Liver (tissue), 9 donors: ENCODE results near the gene GNAI3. TPM values are rescaled to one million over a fixed set of nuclear protein-coding genes. Genes with fewer than 3 reads are reported as not detected.

Source experiments
- DNase-seq: peaks from one replicate; pipeline ENCODE4 v3.0.0-alpha.2; 2017; ENCODE audit warnings: low spot score
- H3K27ac ChIP-seq, 2 donors: one replicate each; pipeline ENCODE4 v1.7.0; 2013; ENCODE audit warnings: inconsistent platforms in 2 of 2, low read length in 2 of 2, control low read depth in 1 of 2, low read depth in 1 of 2, mild to moderate bottlenecking in 1 of 2
- H3K27me3 ChIP-seq, 4 donors: one replicate each; pipeline versions ENCODE4 v1.6.1 to v1.7.0; 2013; ENCODE audit warnings: low read length in 3 of 4, inconsistent platforms in 1 of 4, mild to moderate bottlenecking in 1 of 4, moderate library complexity in 1 of 4; ENCODE audit not compliant: control insufficient read depth in 4 of 4, insufficient read depth in 4 of 4
- H3K36me3 ChIP-seq, 4 donors: one replicate each; pipeline versions ENCODE4 v1.6.1 to v1.7.0; 2013; ENCODE audit warnings: low read length in 3 of 4, mild to moderate bottlenecking in 3 of 4, low read depth in 1 of 4, moderate library complexity in 1 of 4; ENCODE audit not compliant: control insufficient read depth in 4 of 4, insufficient read depth in 3 of 4
- H3K4me1 ChIP-seq, 4 donors: one replicate each; pipeline versions ENCODE4 v1.6.1 to v1.7.0; 2013; ENCODE audit warnings: low read length in 3 of 4, mild to moderate bottlenecking in 3 of 4, moderate library complexity in 1 of 4; ENCODE audit not compliant: control insufficient read depth in 4 of 4, insufficient read depth in 4 of 4
- H3K4me3 ChIP-seq, 3 donors: one replicate each; pipeline versions ENCODE4 v1.6.1 to v1.7.0; 2013; ENCODE audit warnings: low read length in 3 of 3, control low read depth in 1 of 3, low read depth in 1 of 3, mild to moderate bottlenecking in 1 of 3
- H3K9ac ChIP-seq, 2 donors: one replicate each; pipeline ENCODE4 v1.7.0; 2013; ENCODE audit warnings: low read length in 2 of 2, mild to moderate bottlenecking in 2 of 2, moderate library complexity in 2 of 2, control low read depth in 1 of 2, low read depth in 1 of 2
- H3K9me3 ChIP-seq, 4 donors: one replicate each; pipeline versions ENCODE4 v1.6.1 to v1.7.0; 2013; ENCODE audit warnings: low read length in 3 of 4; ENCODE audit not compliant: control insufficient read depth in 4 of 4
- FOXA1 ChIP-seq: IDR thresholded peaks from 2 replicates; pipeline ENCODE4 v1.6.1; 2016; ENCODE audit warnings: antibody characterized with exemption
- FOXA2 ChIP-seq: IDR thresholded peaks from 2 replicates; pipeline ENCODE4 v1.6.1; 2016; ENCODE audit warnings: antibody characterized with exemption
- GABPA ChIP-seq, 2 donors: IDR thresholded peaks in 1 of 2; conservative IDR thresholded peaks in 1 of 2; 2 replicates each; pipeline ENCODE4 v1.6.1; 2016; ENCODE audit warnings: antibody characterized with exemption in 2 of 2, mild to moderate bottlenecking in 1 of 2, moderate library complexity in 1 of 2
- HNF4A ChIP-seq, 2 donors: conservative IDR thresholded peaks; 2 replicates each; pipeline ENCODE4 v1.6.1; 2016; ENCODE audit warnings: antibody characterized with exemption in 2 of 2, mild to moderate bottlenecking in 2 of 2
- HNF4G ChIP-seq: IDR thresholded peaks from 2 replicates; pipeline ENCODE4 v1.6.1; 2016; ENCODE audit warnings: antibody characterized with exemption
- JUND ChIP-seq, 2 donors: IDR thresholded peaks; 2 replicates each; pipeline ENCODE4 v1.6.1; 2016; ENCODE audit warnings: antibody characterized with exemption in 2 of 2
- NR2F2 ChIP-seq: IDR thresholded peaks from 2 replicates; pipeline ENCODE4 v1.6.1; 2016; ENCODE audit warnings: antibody characterized with exemption
- RAD21 ChIP-seq, 2 donors: IDR thresholded peaks; 2 replicates each; pipeline ENCODE4 v1.6.1; 2016; ENCODE audit warnings: antibody characterized with exemption in 2 of 2, mild to moderate bottlenecking in 2 of 2
- RXRA ChIP-seq, 2 donors: IDR thresholded peaks; 2 replicates each; pipeline ENCODE4 v1.6.1; 2017 to 2018; ENCODE audit warnings: antibody characterized with exemption in 2 of 2, mild to moderate bottlenecking in 1 of 2
- SP1 ChIP-seq: IDR thresholded peaks from 2 replicates; pipeline ENCODE4 v1.6.1; 2018; ENCODE audit warnings: antibody characterized with exemption, mild to moderate bottlenecking
- TAF1 ChIP-seq: conservative IDR thresholded peaks from 2 replicates; pipeline ENCODE4 v1.6.1; 2016; ENCODE audit warnings: antibody characterized with exemption, mild to moderate bottlenecking
- YY1 ChIP-seq: IDR thresholded peaks from 2 replicates; pipeline ENCODE4 v1.6.1; 2016; ENCODE audit warnings: antibody characterized with exemption, mild to moderate bottlenecking
- WGBS: extraction: QIAGEN DNeasy Blood & Tissue Kit; methylation state at CpG from one replicate; pipeline ENCODE4 v1.1.7; 2013; 5-methylcytosine and 5-hydroxymethylcytosine counted together
- polyA plus RNA-seq, 2 donors: library from polyadenylated mRNA; stranded (reverse) in 1 of 2; unstranded in 1 of 2; fragments of 200-250 nt in 1 of 2; fragments of >200 nt in 1 of 2; fragmentation: Nextera tagmentation in 1 of 2; extraction: Ambion mirVana in 1 of 2; gene quantifications; one replicate each; pipeline versions ENCODE4 v1.2.1 to v1.2.3, GENCODE V29; 2013 to 2015
- total RNA-seq, 2 donors: library from RNA; depleted of rRNA; stranded (reverse); fragments of >200 nt; gene quantifications; one replicate each; pipeline ENCODE4 v1.2.3, GENCODE V29; 2014
- TF ChIP-seq, protein P1 (sequence below): IDR thresholded peaks from 2 replicates; pipeline ENCODE4 v1.6.1; 2016; ENCODE audit warnings: antibody characterized with exemption, mild to moderate bottlenecking
- TF ChIP-seq, protein P2 (sequence below): fragments of 150-350 bp; IDR thresholded peaks from 2 replicates; pipeline ENCODE4 v1.5.1; 2017; ENCODE audit warnings: improper control_type of control experiment, low read depth, low read length; ENCODE audit not compliant: missing input control
- TF ChIP-seq, protein P3 (sequence below): IDR thresholded peaks from 2 replicates; pipeline ENCODE4 v1.6.1; 2016; ENCODE audit warnings: antibody characterized with exemption
- TF ChIP-seq, protein P4 (sequence below): IDR thresholded peaks from 2 replicates; pipeline ENCODE4 v1.6.1; 2016; ENCODE audit warnings: antibody characterized with exemption
- TF ChIP-seq, protein P5 (sequence below): IDR thresholded peaks from 2 replicates; pipeline ENCODE4 v1.6.1; 2016; ENCODE audit warnings: antibody characterized with exemption
- donor health status: healthy.
- donor health status: healthy.
- donor health status: healthy.
- donor health status: healthy.
- donor health status: healthy.

GNAI3 gene
- total and polyA plus RNA-seq, 4 donors, result 1.9 to 6.5 (median 4.3) TPM

- H3K9me3 ChIP-seq, result no peaks in the 10 kb centered on the region
- H3K9ac ChIP-seq, result no peak overlapping the region
- WGBS, result 91% methylated on average over 4 of the region's 4 CpGs
- no peak overlapping the region for H3K27ac ChIP-seq
- peaks cover 11 to 35% (median 33%) of the 10 kb centered on the region in 4 donors for H3K4me1 ChIP-seq
- H3K4me3 ChIP-seq, result no peak overlapping the region
- TF ChIP-seq FOXA2 (no peak), HNF4A (conservative IDR thresholded peaks at IDR 0.05) (peak; percentile 12 to 20)
- no peak for DNase-seq
- no peaks in the 10 kb centered on the region for H3K36me3 ChIP-seq
- no peaks in the 10 kb centered on the region for H3K27me3 ChIP-seq
Measured at GRCh38 chr1:109567877-109568672, 19.7 kb downstream of the GNAI3 start.

DNA sequence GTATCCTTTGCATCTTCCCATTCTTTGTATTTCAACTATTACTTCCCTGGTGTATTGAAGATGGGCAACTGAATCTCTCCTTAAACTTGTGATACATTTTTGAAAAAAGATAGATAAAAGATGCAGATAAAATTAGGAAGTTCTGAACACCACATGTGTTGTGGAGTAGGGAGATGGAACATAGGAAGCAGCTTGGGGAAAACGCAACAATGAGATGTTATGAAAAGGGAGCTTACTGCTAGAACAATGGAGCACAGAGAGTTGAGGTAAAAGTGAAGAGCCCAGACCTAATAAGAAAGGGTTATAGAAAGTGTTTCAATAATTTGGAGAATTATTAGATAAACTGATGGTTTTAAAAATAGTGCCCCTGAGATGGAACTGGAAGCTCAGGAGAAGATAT lies 20.9 kb downstream of the GNAI3 start:
- no peak overlapping the region for H3K9ac ChIP-seq
- H3K4me1 ChIP-seq, result peaks cover 8 to 26% (median 25%) of the 10 kb centered on the region in 4 donors
- no peaks in the 10 kb centered on the region for H3K9me3 ChIP-seq
- no peaks in the 10 kb centered on the region for H3K27me3 ChIP-seq
- H3K4me3 ChIP-seq, result no peak overlapping the region
- no peak overlapping the region for H3K27ac ChIP-seq
- no peaks in the 10 kb centered on the region for H3K36me3 ChIP-seq
- DNase-seq, result no peak
- TF ChIP-seq JUND (IDR thresholded peaks at IDR 0.05) (no peak), RXRA (IDR thresholded peaks at IDR 0.05) (no peak), FOXA2 (no peak), HNF4A (conservative IDR thresholded peaks at IDR 0.05) (no peak), SP1 (no peak), YY1 (no peak), FOXA1 (no peak), NR2F2 (no peak), RAD21 (IDR thresholded peaks at IDR 0.05) (no peak), TAF1 (no peak), HNF4G (no peak), GABPA (IDR thresholded peaks at IDR 0.05 in 1 of 2, conservative IDR thresholded peaks at IDR 0.05 in 1 of 2) (no peak)
- TF ChIP-seq, protein P1, sequence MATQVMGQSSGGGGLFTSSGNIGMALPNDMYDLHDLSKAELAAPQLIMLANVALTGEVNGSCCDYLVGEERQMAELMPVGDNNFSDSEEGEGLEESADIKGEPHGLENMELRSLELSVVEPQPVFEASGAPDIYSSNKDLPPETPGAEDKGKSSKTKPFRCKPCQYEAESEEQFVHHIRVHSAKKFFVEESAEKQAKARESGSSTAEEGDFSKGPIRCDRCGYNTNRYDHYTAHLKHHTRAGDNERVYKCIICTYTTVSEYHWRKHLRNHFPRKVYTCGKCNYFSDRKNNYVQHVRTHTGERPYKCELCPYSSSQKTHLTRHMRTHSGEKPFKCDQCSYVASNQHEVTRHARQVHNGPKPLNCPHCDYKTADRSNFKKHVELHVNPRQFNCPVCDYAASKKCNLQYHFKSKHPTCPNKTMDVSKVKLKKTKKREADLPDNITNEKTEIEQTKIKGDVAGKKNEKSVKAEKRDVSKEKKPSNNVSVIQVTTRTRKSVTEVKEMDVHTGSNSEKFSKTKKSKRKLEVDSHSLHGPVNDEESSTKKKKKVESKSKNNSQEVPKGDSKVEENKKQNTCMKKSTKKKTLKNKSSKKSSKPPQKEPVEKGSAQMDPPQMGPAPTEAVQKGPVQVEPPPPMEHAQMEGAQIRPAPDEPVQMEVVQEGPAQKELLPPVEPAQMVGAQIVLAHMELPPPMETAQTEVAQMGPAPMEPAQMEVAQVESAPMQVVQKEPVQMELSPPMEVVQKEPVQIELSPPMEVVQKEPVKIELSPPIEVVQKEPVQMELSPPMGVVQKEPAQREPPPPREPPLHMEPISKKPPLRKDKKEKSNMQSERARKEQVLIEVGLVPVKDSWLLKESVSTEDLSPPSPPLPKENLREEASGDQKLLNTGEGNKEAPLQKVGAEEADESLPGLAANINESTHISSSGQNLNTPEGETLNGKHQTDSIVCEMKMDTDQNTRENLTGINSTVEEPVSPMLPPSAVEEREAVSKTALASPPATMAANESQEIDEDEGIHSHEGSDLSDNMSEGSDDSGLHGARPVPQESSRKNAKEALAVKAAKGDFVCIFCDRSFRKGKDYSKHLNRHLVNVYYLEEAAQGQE, result no peak
- TF ChIP-seq, protein P2, sequence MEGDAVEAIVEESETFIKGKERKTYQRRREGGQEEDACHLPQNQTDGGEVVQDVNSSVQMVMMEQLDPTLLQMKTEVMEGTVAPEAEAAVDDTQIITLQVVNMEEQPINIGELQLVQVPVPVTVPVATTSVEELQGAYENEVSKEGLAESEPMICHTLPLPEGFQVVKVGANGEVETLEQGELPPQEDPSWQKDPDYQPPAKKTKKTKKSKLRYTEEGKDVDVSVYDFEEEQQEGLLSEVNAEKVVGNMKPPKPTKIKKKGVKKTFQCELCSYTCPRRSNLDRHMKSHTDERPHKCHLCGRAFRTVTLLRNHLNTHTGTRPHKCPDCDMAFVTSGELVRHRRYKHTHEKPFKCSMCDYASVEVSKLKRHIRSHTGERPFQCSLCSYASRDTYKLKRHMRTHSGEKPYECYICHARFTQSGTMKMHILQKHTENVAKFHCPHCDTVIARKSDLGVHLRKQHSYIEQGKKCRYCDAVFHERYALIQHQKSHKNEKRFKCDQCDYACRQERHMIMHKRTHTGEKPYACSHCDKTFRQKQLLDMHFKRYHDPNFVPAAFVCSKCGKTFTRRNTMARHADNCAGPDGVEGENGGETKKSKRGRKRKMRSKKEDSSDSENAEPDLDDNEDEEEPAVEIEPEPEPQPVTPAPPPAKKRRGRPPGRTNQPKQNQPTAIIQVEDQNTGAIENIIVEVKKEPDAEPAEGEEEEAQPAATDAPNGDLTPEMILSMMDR, result no peak
- TF ChIP-seq, protein P3, sequence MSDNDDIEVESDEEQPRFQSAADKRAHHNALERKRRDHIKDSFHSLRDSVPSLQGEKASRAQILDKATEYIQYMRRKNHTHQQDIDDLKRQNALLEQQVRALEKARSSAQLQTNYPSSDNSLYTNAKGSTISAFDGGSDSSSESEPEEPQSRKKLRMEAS, result no peak
- TF ChIP-seq, protein P4, sequence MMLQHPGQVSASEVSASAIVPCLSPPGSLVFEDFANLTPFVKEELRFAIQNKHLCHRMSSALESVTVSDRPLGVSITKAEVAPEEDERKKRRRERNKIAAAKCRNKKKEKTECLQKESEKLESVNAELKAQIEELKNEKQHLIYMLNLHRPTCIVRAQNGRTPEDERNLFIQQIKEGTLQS, result no peak
- TF ChIP-seq, protein P5, sequence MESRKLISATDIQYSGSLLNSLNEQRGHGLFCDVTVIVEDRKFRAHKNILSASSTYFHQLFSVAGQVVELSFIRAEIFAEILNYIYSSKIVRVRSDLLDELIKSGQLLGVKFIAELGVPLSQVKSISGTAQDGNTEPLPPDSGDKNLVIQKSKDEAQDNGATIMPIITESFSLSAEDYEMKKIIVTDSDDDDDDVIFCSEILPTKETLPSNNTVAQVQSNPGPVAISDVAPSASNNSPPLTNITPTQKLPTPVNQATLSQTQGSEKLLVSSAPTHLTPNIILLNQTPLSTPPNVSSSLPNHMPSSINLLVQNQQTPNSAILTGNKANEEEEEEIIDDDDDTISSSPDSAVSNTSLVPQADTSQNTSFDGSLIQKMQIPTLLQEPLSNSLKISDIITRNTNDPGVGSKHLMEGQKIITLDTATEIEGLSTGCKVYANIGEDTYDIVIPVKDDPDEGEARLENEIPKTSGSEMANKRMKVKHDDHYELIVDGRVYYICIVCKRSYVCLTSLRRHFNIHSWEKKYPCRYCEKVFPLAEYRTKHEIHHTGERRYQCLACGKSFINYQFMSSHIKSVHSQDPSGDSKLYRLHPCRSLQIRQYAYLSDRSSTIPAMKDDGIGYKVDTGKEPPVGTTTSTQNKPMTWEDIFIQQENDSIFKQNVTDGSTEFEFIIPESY, result no peak
- 93% methylated on average over 1 of the region's 1 CpG for WGBS
